Activated T-cell treated with anti-CD3 and anti-CD28 coated beads for 24 hours (primary cell): ENCODE results near the gene SLC9A8.

Experiments
- DNase-seq: peaks from one replicate; pipeline ENCODE4 v3.0.0-alpha.2; 2020; ENCODE audit warnings: low read depth

SLC9A8 gene

GRCh38 chr20:49880177-49880576, 67.5 kb downstream of the SLC9A8 start:
- no peak for DNase-seq

GRCh38 chr20:49880724-49881445, 68.3 kb downstream of the SLC9A8 start:
- no peak for DNase-seq

- DNase-seq, result no peak
Measured at GRCh38 chr20:49882171-49882970, 69.7 kb downstream of the SLC9A8 start.

- DNase-seq, result no peak
Measured at GRCh38 chr20:49883246-49883802, 70.7 kb downstream of the SLC9A8 start.

GRCh38 chr20:49885558-49886332, 73.1 kb downstream of the SLC9A8 start:
- no peak for DNase-seq

- no peak for DNase-seq
Measured at GRCh38 chr20:49886571-49887213, 74.1 kb downstream of the SLC9A8 start.

GRCh38 chr20:49887251-49888211, 74.9 kb downstream of the SLC9A8 start:
- no peak for DNase-seq

GRCh38 chr20:49888212-49889000, 75.8 kb downstream of the SLC9A8 start:
- peak; percentile 40 for DNase-seq

- DNase-seq, result no peak
Measured at GRCh38 chr20:49889001-49889934, 76.6 kb downstream of the SLC9A8 start.

GRCh38 chr20:49889935-49890333, 77.3 kb downstream of the SLC9A8 start:
- no peak for DNase-seq

- no peak for DNase-seq
Measured at GRCh38 chr20:49890471-49891361, 78.1 kb downstream of the SLC9A8 start.

GRCh38 chr20:49891476-49892110, 79.0 kb downstream of the SLC9A8 start:
- no peak for DNase-seq

- no peak for DNase-seq
Measured at GRCh38 chr20:49892260-49892659, 79.6 kb downstream of the SLC9A8 start.

- no peak for DNase-seq
Measured at GRCh38 chr20:49892817-49893216, 80.2 kb downstream of the SLC9A8 start.

- DNase-seq, result peak; percentile 16
Measured at GRCh38 chr20:49893242-49894072, 80.8 kb downstream of the SLC9A8 start.

- DNase-seq, result peak; percentile 14
Measured at GRCh38 chr20:49894073-49894470, 81.4 kb downstream of the SLC9A8 start.
